HEK293T (cell line): ENCODE data around the gene CCIN.

Experiments used
- BHLHE40 ChIP-seq: fragments of 450-650 bp; IDR thresholded peaks from 2 replicates; pipeline ENCODE4 v1.6.1; 2016; ENCODE audit warnings: mild to moderate bottlenecking, moderate library complexity, borderline replicate concordance
- FOXA1 ChIP-seq: fragments of 450-650 bp; IDR thresholded peaks from 2 replicates; pipeline ENCODE4 v1.6.1; 2016; ENCODE audit warnings: mild to moderate bottlenecking
- FOXK2 ChIP-seq: fragments of 450-650 bp; IDR thresholded peaks from 2 replicates; pipeline ENCODE4 v1.6.1; 2016; ENCODE audit warnings: mild to moderate bottlenecking
- FOXM1 ChIP-seq: fragments of 450-650 bp; IDR thresholded peaks from 2 replicates; pipeline ENCODE4 v1.6.1; 2017; ENCODE audit warnings: mild to moderate bottlenecking, borderline replicate concordance
- L3MBTL2 ChIP-seq: fragments of 450-650 bp; conservative IDR thresholded peaks from 2 replicates; pipeline ENCODE4 v1.6.1; 2016; ENCODE audit warnings: mild to moderate bottlenecking
- SP1 ChIP-seq: fragments of 450-650 bp; IDR thresholded peaks from 2 replicates; pipeline ENCODE4 v1.6.1; 2017
- TARDBP ChIP-seq: fragments of 450-650 bp; IDR thresholded peaks from 2 replicates; pipeline ENCODE4 v1.6.1; 2016

DNA sequence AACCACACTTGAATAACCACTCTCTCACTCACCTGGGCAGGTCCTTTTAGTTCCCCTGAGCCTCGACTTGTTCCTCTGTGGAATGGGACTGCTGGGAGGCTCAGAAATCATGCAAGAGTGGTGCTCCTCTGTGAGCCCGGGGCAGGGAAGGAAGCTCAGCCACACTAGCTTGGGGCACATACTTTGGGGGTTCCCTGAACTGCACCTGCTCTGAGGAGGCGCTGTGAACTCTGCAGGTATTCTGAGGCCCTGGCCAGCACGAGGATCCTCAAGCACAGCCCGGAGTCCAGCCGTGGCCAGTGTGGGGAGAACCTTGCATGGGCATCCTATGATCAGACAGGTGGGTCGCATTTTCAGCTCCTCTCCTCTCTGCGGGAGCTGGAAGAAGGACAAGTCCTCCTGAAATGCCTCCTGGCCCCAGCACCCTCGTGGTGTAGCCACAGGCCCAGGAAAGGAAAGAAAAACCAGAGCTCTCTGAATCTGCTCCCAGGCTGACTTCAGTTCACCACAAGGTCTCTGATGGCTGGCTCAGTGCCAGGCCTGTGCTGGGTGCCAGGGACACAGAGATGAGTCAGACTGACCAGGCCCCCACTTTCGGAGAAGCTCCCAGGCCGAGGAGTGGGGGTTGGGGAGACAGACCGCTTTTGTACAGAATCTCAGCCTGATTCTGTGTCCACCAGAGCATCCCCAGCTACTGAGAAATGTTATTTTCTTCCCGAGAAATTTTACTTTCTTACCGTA lies 20.7 kb upstream of the CCIN start:
- TF ChIP-seq L3MBTL2 (no peak), BHLHE40 (no peak), FOXM1 (no peak), FOXK2 (no peak), FOXA1 (no peak), TARDBP (no peak), SP1 (no peak)
